Measurements from ENCODE around the gene ATF3.
"Not testable (repeated sequence)": the region's sequence is repeated elsewhere in the genome, so short reads cannot be mapped to it uniquely, and the experiment has no call there.

The ATF3 gene

DNA sequence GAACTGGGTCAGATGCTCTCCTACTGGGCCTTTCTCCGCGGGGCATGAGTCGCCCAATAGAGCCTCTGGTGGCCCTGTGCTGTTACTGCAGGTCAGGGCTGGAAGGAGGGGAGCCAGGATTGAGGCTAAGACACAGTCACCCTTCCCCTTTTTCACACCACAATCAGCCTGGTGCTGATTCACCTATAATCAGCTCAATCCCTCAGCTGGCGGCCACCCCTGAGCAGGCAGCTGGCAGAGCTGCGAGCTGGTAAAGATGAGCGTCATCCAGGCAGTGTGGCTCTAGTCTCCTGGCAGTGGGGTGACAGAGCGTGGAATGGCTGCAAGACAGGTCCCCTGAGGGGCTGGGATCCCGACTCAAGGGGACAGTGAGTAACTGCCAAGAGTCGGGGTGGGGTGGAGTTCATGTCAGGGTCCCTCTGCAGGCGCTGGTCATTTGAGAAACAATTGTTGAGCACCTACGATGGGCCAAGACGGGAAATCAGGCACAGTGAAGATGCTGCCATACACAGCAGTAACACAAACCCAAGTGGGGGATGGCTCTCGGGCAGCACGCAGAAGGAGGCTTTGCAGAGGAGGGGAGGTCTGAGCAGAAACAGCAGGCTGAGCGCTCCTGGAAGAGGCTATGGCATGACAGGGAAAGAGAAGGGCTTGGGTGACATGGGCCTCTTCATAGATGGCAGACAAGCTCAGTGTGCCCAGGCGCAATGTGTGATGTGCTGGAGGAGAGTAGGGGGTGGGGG lies 21.8 kb downstream of the ATF3 start:
- in situ Hi-C loops (cut with MboI; ENCODE audit: low sequenced_read_pairs, unreplicated experiment) = no loop called here
- DNase-seq (ENCODE audit: low spot score) = peak; percentile 84
- TF ChIP-seq, protein P1, sequence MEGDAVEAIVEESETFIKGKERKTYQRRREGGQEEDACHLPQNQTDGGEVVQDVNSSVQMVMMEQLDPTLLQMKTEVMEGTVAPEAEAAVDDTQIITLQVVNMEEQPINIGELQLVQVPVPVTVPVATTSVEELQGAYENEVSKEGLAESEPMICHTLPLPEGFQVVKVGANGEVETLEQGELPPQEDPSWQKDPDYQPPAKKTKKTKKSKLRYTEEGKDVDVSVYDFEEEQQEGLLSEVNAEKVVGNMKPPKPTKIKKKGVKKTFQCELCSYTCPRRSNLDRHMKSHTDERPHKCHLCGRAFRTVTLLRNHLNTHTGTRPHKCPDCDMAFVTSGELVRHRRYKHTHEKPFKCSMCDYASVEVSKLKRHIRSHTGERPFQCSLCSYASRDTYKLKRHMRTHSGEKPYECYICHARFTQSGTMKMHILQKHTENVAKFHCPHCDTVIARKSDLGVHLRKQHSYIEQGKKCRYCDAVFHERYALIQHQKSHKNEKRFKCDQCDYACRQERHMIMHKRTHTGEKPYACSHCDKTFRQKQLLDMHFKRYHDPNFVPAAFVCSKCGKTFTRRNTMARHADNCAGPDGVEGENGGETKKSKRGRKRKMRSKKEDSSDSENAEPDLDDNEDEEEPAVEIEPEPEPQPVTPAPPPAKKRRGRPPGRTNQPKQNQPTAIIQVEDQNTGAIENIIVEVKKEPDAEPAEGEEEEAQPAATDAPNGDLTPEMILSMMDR (IDR thresholded peaks at IDR 0.05; ENCODE audit: borderline replicate concordance, control extremely low read depth, extremely low read depth, insufficient read depth, missing control alignments) = peak; percentile 86

DNA sequence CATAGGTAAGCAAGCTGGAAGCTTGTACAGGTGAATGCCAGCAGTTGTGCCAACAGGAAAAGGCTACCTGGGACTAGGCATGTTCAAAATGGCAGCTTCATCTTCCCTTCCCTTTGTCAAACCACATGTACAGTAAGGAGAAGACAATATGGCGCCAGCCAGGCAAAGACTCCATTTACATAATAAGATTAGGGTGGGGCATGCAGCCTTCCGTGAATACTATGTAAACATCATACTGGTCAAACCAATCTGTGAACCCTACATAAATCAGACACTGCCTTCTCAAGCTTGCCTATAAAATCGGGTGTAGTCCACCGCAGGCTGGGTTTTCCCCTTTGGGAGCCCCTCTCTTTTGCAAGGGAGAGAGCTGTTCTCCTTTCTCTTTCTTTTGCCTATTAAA lies 24.6 kb downstream of the ATF3 start:
- in situ Hi-C loops (cut with MboI; ENCODE audit: low sequenced_read_pairs, unreplicated experiment) = no loop called here
- no peak for DNase-seq (ENCODE audit: low spot score)

DNA sequence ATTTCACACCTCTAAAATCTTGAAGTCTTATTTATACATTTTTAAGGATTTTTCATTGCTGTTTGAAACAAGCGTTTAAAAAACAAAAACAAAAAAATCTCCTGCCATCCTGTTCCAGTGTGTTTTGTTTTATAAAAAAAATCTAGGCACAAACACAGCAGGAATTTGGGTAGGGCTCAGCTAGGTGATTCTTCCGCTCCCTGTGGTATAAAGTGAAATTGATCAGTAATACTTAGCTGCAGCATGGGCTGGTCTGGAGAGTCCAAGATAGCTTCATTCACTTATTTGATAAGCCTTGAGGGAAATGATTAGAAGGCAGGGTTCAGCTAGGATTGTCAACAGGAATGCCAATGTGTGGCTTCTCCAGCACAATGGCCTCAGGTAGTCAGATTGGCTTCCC lies 25.7 kb downstream of the ATF3 start:
- TF ChIP-seq, protein P1 (IDR thresholded peaks at IDR 0.05; ENCODE audit: borderline replicate concordance, control extremely low read depth, extremely low read depth, insufficient read depth, missing control alignments) = no peak
- DNase-seq (ENCODE audit: low spot score) = no peak
- in situ Hi-C loops (cut with MboI; ENCODE audit: low sequenced_read_pairs, unreplicated experiment) = no loop called here

More for the DNA sequence above, 24.6 kb downstream of the ATF3 start:
- TF ChIP-seq, protein P1 (IDR thresholded peaks at IDR 0.05; ENCODE audit: borderline replicate concordance, control extremely low read depth, extremely low read depth, insufficient read depth, missing control alignments) = no peak

DNA sequence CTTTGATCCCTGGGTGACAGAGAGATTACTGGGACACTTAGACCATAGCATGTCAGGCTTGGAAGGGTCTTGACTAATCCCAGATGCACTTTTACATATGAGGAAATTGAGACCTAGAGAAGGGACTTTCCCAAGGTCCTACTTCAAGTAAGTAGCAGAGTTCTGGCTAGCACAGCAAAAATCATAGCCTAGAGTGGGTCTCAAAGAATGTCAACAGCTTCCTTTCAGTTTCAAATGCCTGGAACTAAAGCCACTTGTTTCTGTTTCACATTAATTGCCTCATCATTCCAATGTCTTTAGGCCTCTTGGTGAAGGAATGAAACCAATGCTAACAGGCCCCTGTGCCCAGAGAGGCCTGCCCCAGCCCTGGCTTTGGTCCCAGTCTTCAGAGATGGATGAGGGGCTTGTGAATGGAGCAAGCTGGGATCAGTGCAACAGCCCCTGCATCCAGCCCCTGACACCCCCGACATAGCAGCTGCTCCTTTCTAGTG lies 26.6 kb downstream of the ATF3 start:
- in situ Hi-C loops (cut with MboI; ENCODE audit: low sequenced_read_pairs, unreplicated experiment) = no loop called here
- TF ChIP-seq, protein P1 (IDR thresholded peaks at IDR 0.05; ENCODE audit: borderline replicate concordance, control extremely low read depth, extremely low read depth, insufficient read depth, missing control alignments) = no peak
- no peak for DNase-seq (ENCODE audit: low spot score)

DNA sequence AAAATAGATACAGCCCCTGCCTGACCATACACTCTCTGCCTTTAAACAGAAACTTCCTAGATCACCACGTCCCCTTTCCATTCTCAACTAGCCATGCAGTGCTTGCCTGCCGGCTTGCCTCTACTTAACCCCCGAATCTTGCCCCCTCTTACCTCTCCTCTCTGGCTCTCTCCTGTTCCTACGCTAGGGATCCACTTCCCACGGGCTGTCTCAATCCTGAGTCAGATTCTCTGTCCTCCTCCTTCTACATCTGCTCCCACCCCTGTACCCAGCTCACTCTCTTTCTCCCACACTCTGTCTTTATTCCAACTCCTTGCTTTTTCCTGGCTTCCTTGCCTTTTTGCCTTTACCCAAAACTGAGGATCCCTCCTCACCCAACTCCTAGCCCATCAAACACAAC lies 29.3 kb downstream of the ATF3 start:
- no peak for DNase-seq (ENCODE audit: low spot score)
- TF ChIP-seq, protein P1 (IDR thresholded peaks at IDR 0.05; ENCODE audit: borderline replicate concordance, control extremely low read depth, extremely low read depth, insufficient read depth, missing control alignments) = no peak
- in situ Hi-C loops (cut with MboI; ENCODE audit: low sequenced_read_pairs, unreplicated experiment) = no loop called here

DNA sequence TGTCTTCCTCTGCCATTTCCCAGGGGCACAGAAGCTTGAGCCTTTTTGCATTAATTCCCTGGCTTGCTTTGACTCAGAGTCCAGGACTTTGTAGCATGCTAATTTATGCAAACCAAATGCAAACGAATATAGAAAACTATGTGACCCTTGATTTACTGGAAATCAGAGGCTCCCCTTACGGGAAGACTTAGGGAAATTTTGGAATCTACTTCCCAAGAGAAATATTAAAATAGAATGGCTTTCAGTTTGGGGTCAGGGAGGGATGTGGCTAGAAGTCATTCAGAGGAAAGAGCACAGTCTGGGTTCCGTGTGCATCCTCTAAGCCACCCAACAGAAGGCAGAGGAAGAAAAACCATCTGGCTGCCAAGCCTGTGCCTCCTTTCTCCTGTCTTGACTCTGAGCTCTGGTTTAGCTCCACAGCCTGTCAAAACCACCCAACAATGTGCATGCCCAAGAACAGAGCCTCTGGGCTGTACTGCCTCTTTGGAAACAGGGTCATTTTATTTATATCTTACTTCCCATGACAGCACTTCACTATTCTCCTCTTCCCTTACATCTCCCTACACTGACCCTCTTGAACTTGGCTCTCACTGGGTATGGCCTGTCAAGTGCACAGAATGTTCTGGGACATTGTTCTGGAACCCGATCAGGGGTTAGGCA lies 30.1 kb downstream of the ATF3 start:
- in situ Hi-C loops (cut with MboI; ENCODE audit: low sequenced_read_pairs, unreplicated experiment) = no loop called here
- DNase-seq (ENCODE audit: low spot score) = no peak
- TF ChIP-seq, protein P1 (IDR thresholded peaks at IDR 0.05; ENCODE audit: borderline replicate concordance, control extremely low read depth, extremely low read depth, insufficient read depth, missing control alignments) = no peak

DNA sequence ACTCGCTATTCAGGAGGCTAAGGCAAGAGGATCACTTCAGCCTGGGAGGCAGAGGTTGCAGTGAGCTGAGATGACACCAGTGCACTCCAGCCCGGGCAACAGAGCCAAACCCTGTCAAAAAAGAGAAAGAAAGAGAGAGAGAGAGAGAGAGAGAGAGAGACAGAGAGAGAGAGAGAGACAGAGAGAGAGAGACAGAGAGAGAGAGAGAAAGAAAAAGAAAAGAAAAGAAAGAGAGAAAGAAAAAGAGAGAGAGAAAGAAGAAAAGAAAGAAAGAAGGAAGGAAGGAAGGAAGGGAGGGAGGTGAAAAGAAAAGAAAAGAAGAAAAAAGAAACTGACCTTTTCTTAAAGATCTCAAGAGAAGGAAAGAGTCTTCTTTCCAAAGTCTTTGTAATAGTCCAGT lies 31.0 kb downstream of the ATF3 start:
- DNase-seq (ENCODE audit: low spot score); in situ Hi-C loops (cut with MboI; ENCODE audit: low sequenced_read_pairs, unreplicated experiment): not testable (repeated sequence)

Measured in GM13976 (cell line).